ENCODE data around the gene BUB1.
"Not testable (repeated sequence)": the region's sequence is repeated elsewhere in the genome, so short reads cannot be mapped to it uniquely, and the experiment has no call there.

Gene BUB1

GRCh38 chr2:110605057-110605456 lies 72.8 kb downstream of the BUB1 start:
- not testable (repeated sequence) for DNase-seq (ENCODE audit: low spot score)

GRCh38 chr2:110603917-110604591 lies 73.8 kb downstream of the BUB1 start:
- DNase-seq (ENCODE audit: low spot score) = not testable (repeated sequence)

- DNase-seq (ENCODE audit: low spot score) = not testable (repeated sequence)
Measured at GRCh38 chr2:110602139-110602538, 75.7 kb downstream of the BUB1 start.

GRCh38 chr2:110591973-110592372 lies 85.9 kb downstream of the BUB1 start:
- not testable (repeated sequence) for DNase-seq (ENCODE audit: low spot score)

GRCh38 chr2:110589677-110590330 lies 88.1 kb downstream of the BUB1 start:
- not testable (repeated sequence) for DNase-seq (ENCODE audit: low spot score)

GRCh38 chr2:110588520-110588919 lies 89.3 kb downstream of the BUB1 start:
- DNase-seq (ENCODE audit: low spot score) = not testable (repeated sequence)
